Heart right ventricle (tissue), 16 donors: ENCODE measurements around the gene DAGLA. TPM values are rescaled to one million over a fixed set of nuclear protein-coding genes. Genes with fewer than 3 reads are reported as not detected.

Experiments used
- ATAC-seq, 8 donors: fragments of 200-7000 bp; cut with Tn5 transposase; one replicate each; pipeline ENCODE4 v1.9.1; 2020; ENCODE audit warnings: mild to moderate bottlenecking in 8 of 8, moderate library complexity in 8 of 8, moderate number of reproducible peaks in 1 of 8
- DNase-seq, 2 donors: peaks; one replicate each; pipeline ENCODE4 v3.0.0-alpha.2; 2020
- H3K27ac ChIP-seq, 10 donors: fragments of 200-600 bp; sonication (generic) in 2 of 10; one replicate each; pipeline versions ENCODE4 v1.5.0 to v1.8.0; 2020 to 2022; ENCODE audit warnings: mild to moderate bottlenecking in 3 of 10
- H3K27me3 ChIP-seq, 7 donors: fragments of 200-600 bp; one replicate each; pipeline ENCODE4 v1.8.0; 2021 to 2022; ENCODE audit warnings: mild to moderate bottlenecking in 2 of 7
- H3K36me3 ChIP-seq, 9 donors: fragments of 200-600 bp; sonication (generic) in 1 of 9; one replicate each; pipeline versions ENCODE4 v1.5.0 to v1.8.0; 2020 to 2022; ENCODE audit warnings: mild to moderate bottlenecking in 2 of 9
- H3K4me1 ChIP-seq, 9 donors: fragments of 200-600 bp; sonication (generic) in 1 of 9; one replicate each; pipeline versions ENCODE4 v1.5.0 to v1.8.0; 2020 to 2022; ENCODE audit warnings: mild to moderate bottlenecking in 4 of 9
- H3K4me3 ChIP-seq, 10 donors: fragments of 200-600 bp; sonication (generic) in 2 of 10; one replicate each; pipeline versions ENCODE4 v1.5.0 to v1.8.0; 2020 to 2022; ENCODE audit warnings: mild to moderate bottlenecking in 7 of 10, moderate library complexity in 2 of 10
- H3K9me3 ChIP-seq, 11 donors: fragments of 200-600 bp in 10 of 11; sonication (generic) in 2 of 11; one replicate each; pipeline versions ENCODE4 v1.5.0 to v1.8.0; 2013 to 2022; ENCODE audit warnings: mild to moderate bottlenecking in 2 of 11, control low read depth in 1 of 11, moderate library complexity in 1 of 11
- WGBS, 2 donors: extraction: QIAGEN DNeasy Blood & Tissue Kit; methylation state at CpG; one replicate each; pipeline ENCODE4 v1.1.7; 2013; ENCODE audit warnings: inconsistent platforms in 1 of 2; 5-methylcytosine and 5-hydroxymethylcytosine counted together
- intact Hi-C, 10 donors: fragments of 100-400 bp; cut with DNase I; formaldehyde crosslinking; loops; one replicate each; pipeline versions ENCODE4 v1.11.1 to v1.14.2; 2022
- polyA plus RNA-seq, 2 donors: library from polyadenylated mRNA; stranded (reverse); fragments of 200-250 nt; gene quantifications; one replicate each; pipeline ENCODE4 v1.2.3, GENCODE V29; 2013
- total RNA-seq, 10 donors: library from RNA; stranded (reverse); fragmentation: NEBNext Ultra II Directional in 3 of 10; extraction: Animal tissue kit (Norgen Biotek cat#: 25700) in 3 of 10; gene quantifications; one replicate each; pipeline versions ENCODE4 v1.2.1 to v1.2.4, GENCODE V29; 2021 to 2023
- TF ChIP-seq, protein P1 (sequence below), 9 donors: fragments of 200-600 bp; sonication (generic) in 2 of 9; IDR thresholded peaks; one replicate each; pipeline versions ENCODE4 v1.5.0 to v1.8.0; 2021 to 2022; ENCODE audit warnings: antibody characterized with exemption in 9 of 9, mild to moderate bottlenecking in 5 of 9, moderate library complexity in 1 of 9
- donor health status: Arrhythmogenic right ventricular cardiomyopathy.
- donor health status: ischemic (EF 13 %, LVEDD 7.1; RV severe dilation, severe dysfunction).
- donor health status: healthy with polysubstance abuse.
- donor health status: DM: no; HTN: yes; CAD: no.
- donor health status: DM: no; HTN: no; CAD: no.
- donor health status: ischemic (EF 25% LVEDD 6.9; RV normal size, moderate dysfunction).
- donor health status: ischemic (EF 25% LVEDD 5.7; RV mildly dilated, moderate dysfunction).
- donor health status: healthy.
- donor health status: DM: yes; HTN: yes; CAD: no.
- donor health status: Ischemic cardiomyopathy.
- donor health status: ischemic (EF 35%, LVEDD 5.7; RV mildly dilated, moderate dysfunction).
- donor health status: nonischemic (EF 11% LVEDD 7.7; RV severe dilation, severe dysfunction).
- donor health status: DM: yes; HTN: yes; CAD: no.
- donor health status: PGD.
- donor health status: ischemic (EF 29% LVEDD 5.4; RV normal size, mild dysfunction).
- donor health status: nonischemic (EF 23%, LVEDD 6.1; RV moderate dilation, normal function).

DAGLA gene
- total and polyA plus RNA-seq, 12 donors, result 1.5 to 5.0 (median 3.2) TPM

DNA sequence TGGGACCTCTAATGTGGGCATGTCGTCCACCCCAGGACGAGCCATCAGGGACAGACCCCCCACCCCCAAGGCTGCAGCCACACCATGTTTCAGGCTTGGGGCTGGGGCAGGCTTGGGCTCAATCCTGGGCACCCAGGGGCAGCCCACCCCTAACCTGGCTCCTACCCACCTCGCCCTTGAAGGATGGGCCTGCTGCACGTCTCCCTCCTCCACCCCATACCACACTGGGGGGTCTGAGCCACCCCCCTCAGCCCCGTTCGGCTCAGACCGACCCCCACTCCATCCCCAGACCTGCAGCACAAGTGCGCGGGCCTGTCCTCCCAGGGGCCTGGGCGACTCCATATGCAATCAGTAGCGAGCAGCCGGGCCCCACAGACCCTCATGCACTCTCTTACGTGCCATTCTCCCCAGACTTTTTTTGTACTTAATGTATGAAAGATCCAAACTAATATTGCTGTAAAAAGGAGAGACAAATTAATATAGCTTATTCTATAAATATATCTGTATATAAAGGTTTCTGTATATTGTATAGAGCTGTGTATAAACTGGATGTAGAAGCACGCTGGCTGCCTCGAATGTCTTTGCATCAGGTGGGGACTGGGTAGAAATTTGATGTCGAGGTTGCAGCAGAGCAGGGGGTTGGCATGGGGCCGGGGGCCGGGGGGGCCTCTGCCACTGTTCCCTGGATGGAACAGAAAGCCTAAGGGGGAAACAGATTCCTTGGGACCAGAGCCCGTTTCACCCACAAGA is 66.4 kb downstream of the DAGLA start:
- WGBS, 2 donors, result 79 to 85% methylated on average over 19 of the region's 19 CpGs
- DNase-seq (no peak), ATAC-seq (no peak)
- Histone ChIP-seq H3K4me1 (peaks cover 0 to 17% (median 5%) of the 10 kb centered on the region in 9 donors), H3K27me3 (peaks cover 0 to 16% (median 0%) of the 10 kb centered on the region in 7 donors), H3K27ac (no peak overlapping the region), H3K4me3 (no peak overlapping the region), H3K36me3 (peaks cover 0 to 24% (median 8%) of the 10 kb centered on the region in 9 donors), H3K9me3 (no peaks in the 10 kb centered on the region)
- TF ChIP-seq, protein P1, sequence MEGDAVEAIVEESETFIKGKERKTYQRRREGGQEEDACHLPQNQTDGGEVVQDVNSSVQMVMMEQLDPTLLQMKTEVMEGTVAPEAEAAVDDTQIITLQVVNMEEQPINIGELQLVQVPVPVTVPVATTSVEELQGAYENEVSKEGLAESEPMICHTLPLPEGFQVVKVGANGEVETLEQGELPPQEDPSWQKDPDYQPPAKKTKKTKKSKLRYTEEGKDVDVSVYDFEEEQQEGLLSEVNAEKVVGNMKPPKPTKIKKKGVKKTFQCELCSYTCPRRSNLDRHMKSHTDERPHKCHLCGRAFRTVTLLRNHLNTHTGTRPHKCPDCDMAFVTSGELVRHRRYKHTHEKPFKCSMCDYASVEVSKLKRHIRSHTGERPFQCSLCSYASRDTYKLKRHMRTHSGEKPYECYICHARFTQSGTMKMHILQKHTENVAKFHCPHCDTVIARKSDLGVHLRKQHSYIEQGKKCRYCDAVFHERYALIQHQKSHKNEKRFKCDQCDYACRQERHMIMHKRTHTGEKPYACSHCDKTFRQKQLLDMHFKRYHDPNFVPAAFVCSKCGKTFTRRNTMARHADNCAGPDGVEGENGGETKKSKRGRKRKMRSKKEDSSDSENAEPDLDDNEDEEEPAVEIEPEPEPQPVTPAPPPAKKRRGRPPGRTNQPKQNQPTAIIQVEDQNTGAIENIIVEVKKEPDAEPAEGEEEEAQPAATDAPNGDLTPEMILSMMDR (IDR thresholded peaks at IDR 0.05), result no peak
- intact Hi-C loops, result loop anchor here in 2 of 10 donors (5.0 kb wide), 1 partner anchor 361 kb away; no protein-coding TSS in a partner anchor

DNA sequence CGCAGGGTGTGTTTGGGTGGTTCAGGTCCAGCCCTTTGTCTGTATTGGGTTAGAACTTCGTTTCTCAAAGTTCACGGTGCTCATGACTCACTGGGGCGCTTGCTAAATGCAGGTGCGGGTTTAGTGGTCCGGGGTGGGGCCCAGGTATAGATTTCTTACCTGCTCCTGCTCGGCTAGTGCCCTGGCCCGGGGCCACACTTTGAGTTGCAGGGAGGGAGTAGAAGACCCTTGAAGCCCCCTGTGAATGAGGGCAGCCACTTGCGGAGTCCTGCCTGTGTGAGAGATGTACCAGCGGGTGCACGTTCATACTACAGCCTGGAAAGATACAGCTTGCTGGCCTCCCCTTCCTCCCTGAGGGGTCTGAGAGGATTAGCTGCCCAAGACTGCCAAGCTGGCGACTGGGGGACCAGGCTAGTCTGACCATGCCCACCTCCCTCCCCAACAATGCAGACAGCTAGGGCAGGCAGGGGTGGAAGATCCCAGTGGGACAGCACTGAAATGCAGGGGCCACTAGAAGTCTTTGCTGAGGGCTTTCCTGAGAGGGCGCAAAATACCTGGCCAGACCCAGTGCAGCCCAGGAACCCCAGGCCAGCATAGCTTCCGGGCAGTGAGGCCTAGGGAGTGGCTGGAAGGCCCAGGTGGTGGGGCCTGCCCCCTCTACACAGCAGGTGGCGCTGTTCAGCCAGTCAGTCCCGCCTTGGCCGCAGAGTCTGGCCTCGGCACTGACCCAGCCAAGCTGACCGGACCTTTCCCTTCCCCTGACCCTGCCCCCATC is 67.2 kb downstream of the DAGLA start:
- 54 to 71% methylated on average over 19 of the region's 19 CpGs for WGBS, 2 donors
- no peak overlapping the region for H3K4me3 ChIP-seq
- DNase-seq (peak; percentile 70 to 79), ATAC-seq (peak; percentile 78 to 90 (median 82))
- H3K4me1 ChIP-seq, result peaks cover 0 to 16% (median 5%) of the 10 kb centered on the region in 9 donors
- H3K9me3 ChIP-seq, result no peaks in the 10 kb centered on the region
- intact Hi-C loops, result loop anchor here in 2 of 10 donors (5.0 kb wide), 1 partner anchor 360 kb away; no protein-coding TSS in a partner anchor
- peaks cover 0 to 23% (median 4%) of the 10 kb centered on the region in 7 donors for H3K27me3 ChIP-seq
- TF ChIP-seq, protein P1 (IDR thresholded peaks at IDR 0.05), result peak; percentile 74 to 91 (median 85)
- H3K36me3 ChIP-seq, result peaks cover 0 to 17% (median under 1%) of the 10 kb centered on the region in 9 donors
- no peak overlapping the region for H3K27ac ChIP-seq

DNA sequence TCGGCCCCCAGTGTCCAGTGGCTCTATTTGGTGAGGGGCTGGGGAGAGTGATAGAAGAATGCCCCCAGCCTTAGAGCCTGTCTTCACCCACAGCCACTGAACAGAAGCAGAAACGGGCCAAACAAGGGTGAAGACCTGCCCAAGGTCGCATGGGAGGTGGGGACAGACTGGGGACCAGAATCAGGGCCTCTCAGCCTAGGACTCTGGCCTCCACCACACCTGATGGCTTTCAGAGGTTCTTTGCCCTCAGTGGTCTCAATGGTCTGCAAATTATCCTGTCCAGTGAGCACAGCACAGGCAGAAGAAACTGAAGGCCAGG is 67.7 kb downstream of the DAGLA start:
- ATAC-seq (peak in 1 of 8 donors; percentile 3), DNase-seq (no peak)
- Histone ChIP-seq H3K27ac (no peak overlapping the region), H3K4me3 (no peak overlapping the region), H3K27me3 (peaks cover 0 to 27% (median 4%) of the 10 kb centered on the region in 7 donors), H3K4me1 (peaks cover 0 to 19% (median 7%) of the 10 kb centered on the region in 9 donors), H3K9me3 (no peaks in the 10 kb centered on the region), H3K36me3 (peaks cover 0 to 16% (median 0%) of the 10 kb centered on the region in 9 donors)
- intact Hi-C loops, result loop anchor here in 2 of 10 donors (5.0 kb wide), 1 partner anchor 359 kb away; no protein-coding TSS in a partner anchor
- WGBS, 2 donors, result 39 to 43% methylated on average over 3 of the region's 3 CpGs
- TF ChIP-seq, protein P1 (IDR thresholded peaks at IDR 0.05), result peak in 2 of 9 donors; percentile 1 to 21

DNA sequence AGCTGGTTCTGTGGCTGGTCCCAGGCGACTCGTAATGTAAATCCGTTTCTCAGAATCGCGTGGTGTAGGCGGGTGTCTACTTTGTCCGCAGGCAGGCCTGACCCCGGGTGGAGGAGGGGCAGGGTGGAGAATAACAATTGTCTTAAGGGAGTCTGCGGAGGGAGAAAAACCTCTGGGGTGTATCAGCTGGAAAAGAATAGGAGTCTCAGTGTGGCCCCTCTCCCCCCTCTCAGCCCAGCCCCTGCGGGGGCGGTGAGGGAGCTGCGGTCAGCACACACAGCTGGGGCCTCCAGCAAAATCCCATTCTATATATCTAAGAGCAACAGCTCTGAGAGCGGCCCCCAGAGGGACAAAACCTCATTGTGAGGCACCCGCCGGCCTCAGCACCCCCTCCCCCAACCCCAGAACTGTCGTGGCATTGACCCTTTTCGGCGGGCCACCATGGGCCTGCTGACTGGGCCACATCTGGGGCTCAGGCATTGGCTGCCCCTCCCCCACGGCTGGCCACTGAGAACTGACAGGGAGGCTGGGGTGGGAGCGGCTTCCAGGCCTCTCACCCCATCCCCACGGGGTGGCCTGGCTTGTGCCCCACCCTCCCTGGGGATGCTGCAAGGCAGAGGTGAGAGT is 69.5 kb downstream of the DAGLA start:
- ATAC-seq (no peak), DNase-seq (no peak)
- no peak overlapping the region for H3K4me3 ChIP-seq
- H3K9me3 ChIP-seq, result no peaks in the 10 kb centered on the region
- WGBS, 2 donors, result 61 to 62% methylated on average over 21 of the region's 21 CpGs
- H3K27me3 ChIP-seq, result peaks cover 0 to 36% (median 5%) of the 10 kb centered on the region in 7 donors
- H3K36me3 ChIP-seq, result peaks cover 0 to 2% (median 0%) of the 10 kb centered on the region in 9 donors
- intact Hi-C loops, result loop anchor here in 5 of 10 donors (2.0 to 5.0 kb wide), 2 partner anchors 358 to 359 kb away; no protein-coding TSS in a partner anchor
- H3K4me1 ChIP-seq, result peaks cover 0 to 19% (median 7%) of the 10 kb centered on the region in 9 donors
- TF ChIP-seq, protein P1 (IDR thresholded peaks at IDR 0.05), result no peak
- H3K27ac ChIP-seq, result no peak overlapping the region
